HepG2 (cell line): ENCODE results near the gene EPHA1. TPM values are rescaled to one million over a fixed set of nuclear protein-coding genes. Genes with fewer than 3 reads are reported as not detected.

ENCODE experiments used
- ATAC-seq: fragments of 200-7000 bp; cut with Tn5 transposase; 3 replicates; pipeline ENCODE4 v1.9.1; 2020; ENCODE audit warnings: mild to moderate bottlenecking, moderate library complexity
- BruUV-seq: library from RNA; stranded (reverse); fragments of 400-500 nt; replicated peaks from 2 replicates; lab custom pipeline; 2021; lab: Mats Ljungman, UMichigan
- CTCF ChIA-PET: fragments of 300-600 bp; formaldehyde crosslinking; extraction: SDS; loops from one replicate; lab custom pipeline; 2021; ENCODE audit warnings: low total read pairs, inconsistent platforms, low intra/inter-chr PET ratio; lab: Yijun Ruan, JAX
- POLR2A ChIA-PET: fragments of 350-600 bp; sonication (Branson Sonifier 250); formaldehyde crosslinking; loops from one replicate; lab custom pipeline; 2020; ENCODE audit warnings: antibody characterized with exemption, inconsistent platforms; lab: Yijun Ruan, JAX
- DNase-seq: peaks from one replicate; pipeline ENCODE4 v3.0.0-alpha.2; 2015; ENCODE audit warnings: low spot score
- FAIRE-seq: peaks from 3 replicates; lab custom pipeline; 2011; peaks lifted over from hg19 to GRCh38; lab: Jason Lieb, UNC
- H2AFZ ChIP-seq: one replicate; pipeline ENCODE4 v1.6.1; 2011; ENCODE audit warnings: low read length, inconsistent platforms
- H3K27ac ChIP-seq: fragments of 300-600 bp; 3 replicates; pipeline ENCODE4 v1.8.0; 2011; ENCODE audit warnings: mixed run types, mild to moderate bottlenecking, mixed read lengths, low read length, inconsistent platforms; ENCODE audit not compliant: insufficient read depth; ENCODE audit errors: extremely low read length
- H3K27me3 ChIP-seq, 2 experiments: fragments of 200-600 bp in 1 of 2; 2 replicates in 1 of 2; 3 replicates in 1 of 2; pipeline versions ENCODE4 v1.6.0 to v1.8.0; 2011; ENCODE audit warnings: low read length in 2 of 2, mild to moderate bottlenecking in 2 of 2, moderate library complexity in 2 of 2, inconsistent platforms in 1 of 2; ENCODE audit not compliant: insufficient read depth in 2 of 2, control insufficient read depth in 1 of 2
- H3K36me3 ChIP-seq, 2 experiments: fragments of 200-600 bp in 1 of 2; replicated peaks in 1 of 2; 2 replicates in 1 of 2; 3 replicates in 1 of 2; pipeline versions ENCODE4 v1.5.1 to v1.8.0; 2011; ENCODE audit warnings: low read length in 2 of 2, inconsistent platforms in 1 of 2; ENCODE audit not compliant: insufficient read depth in 2 of 2, control insufficient read depth in 1 of 2
- H3K4me1 ChIP-seq: 2 replicates; pipeline ENCODE4 v1.5.1; 2012; ENCODE audit warnings: low read length, inconsistent platforms; ENCODE audit not compliant: insufficient read depth
- H3K4me2 ChIP-seq: 2 replicates; pipeline ENCODE4 v1.6.0; 2011; ENCODE audit warnings: low read depth, low read length, inconsistent platforms
- H3K4me3 ChIP-seq, 3 experiments: fragments of 200-600 bp in 1 of 3; sonication (generic), shearing (Covaris generic) in 1 of 3; replicated peaks in 1 of 3; 2 replicates each; pipeline ENCODE4 v1.5.1; 2011 to 2016; ENCODE audit warnings: low read length in 3 of 3, inconsistent platforms in 2 of 3, low read depth in 2 of 3, mild to moderate bottlenecking in 2 of 3, control low read depth in 1 of 3, mixed read lengths in 1 of 3; ENCODE audit not compliant: insufficient read depth in 1 of 3
- H3K79me2 ChIP-seq: one replicate; pipeline ENCODE4 v1.6.1; 2011; ENCODE audit warnings: low read length, inconsistent platforms; ENCODE audit not compliant: insufficient read depth
- H3K9ac ChIP-seq: 2 replicates; pipeline ENCODE4 v1.6.0; 2011; ENCODE audit warnings: mild to moderate bottlenecking, low read depth, low read length, inconsistent platforms; ENCODE audit not compliant: insufficient read depth
- H3K9me3 ChIP-seq: 2 replicates; pipeline ENCODE4 v1.5.1; 2012; ENCODE audit warnings: mild to moderate bottlenecking, low read length
- H4K20me1 ChIP-seq: 2 replicates; pipeline ENCODE4 v1.6.0; 2011; ENCODE audit warnings: inconsistent platforms, mild to moderate bottlenecking, low read length, moderate library complexity; ENCODE audit not compliant: insufficient read depth
- DMAP1 ChIP-seq: IDR thresholded peaks from 2 replicates; pipeline ENCODE4 v1.6.1; 2016
- ESRRA ChIP-seq: sonication (generic); formaldehyde crosslinking; IDR thresholded peaks from 2 replicates; pipeline ENCODE4 v1.5.1; 2020; ENCODE audit warnings: mild to moderate bottlenecking, low read depth, missing genetic modification reagents
- GTF3A ChIP-seq: sonication (generic); formaldehyde crosslinking; conservative IDR thresholded peaks from 2 replicates; pipeline ENCODE4 v1.4.0; 2020; ENCODE audit warnings: mild to moderate bottlenecking, missing genetic modification reagents
- MTA1 ChIP-seq: sonication (generic); formaldehyde crosslinking; IDR thresholded peaks from 2 replicates; pipeline ENCODE4 v1.4.0; 2020; ENCODE audit warnings: missing genetic modification reagents, mild to moderate bottlenecking, borderline replicate concordance
- TMF1 ChIP-seq: sonication (generic); formaldehyde crosslinking; IDR thresholded peaks from 2 replicates; pipeline ENCODE4 v1.8.1; 2022; ENCODE audit warnings: low read depth, missing genetic modification reagents
- ZNF484 ChIP-seq: sonication (generic); formaldehyde crosslinking; IDR thresholded peaks from 2 replicates; pipeline ENCODE4 v1.5.1; 2020; ENCODE audit warnings: mild to moderate bottlenecking, low read depth, missing genetic modification reagents, borderline replicate concordance
- ZNF75D ChIP-seq: sonication (generic); formaldehyde crosslinking; IDR thresholded peaks from 2 replicates; pipeline ENCODE4 v1.8.1; 2023; ENCODE audit warnings: missing genetic modification reagents, mild to moderate bottlenecking, borderline replicate concordance
- ZNF790 ChIP-seq: sonication (generic); formaldehyde crosslinking; IDR thresholded peaks from 2 replicates; pipeline ENCODE4 v1.8.0; 2022; ENCODE audit warnings: missing genetic modification reagents, mild to moderate bottlenecking, borderline replicate concordance
- ZNF816 ChIP-seq: sonication (generic); formaldehyde crosslinking; IDR thresholded peaks from 2 replicates; pipeline ENCODE4 v1.8.0; 2022; ENCODE audit warnings: missing genetic modification reagents, mild to moderate bottlenecking, borderline replicate concordance
- WGBS: methylation state at CpG from one replicate; pipeline ENCODE4 v1.1.6; 2017; ENCODE audit warnings: low lambda C conversion rate; 5-methylcytosine and 5-hydroxymethylcytosine counted together
- in situ Hi-C: cut with HindIII; loops from 2 replicates; pipeline ENCODE4 v1.10.0; 2017; ENCODE audit warnings: low pct_unique_long_range_greater_than_20kb; ENCODE audit not compliant: extremely low pct_ligation_motif_present
- intact Hi-C: fragments of 100-400 bp; cut with micrococcal nuclease; formaldehyde crosslinking; loops from one replicate; pipeline ENCODE4 v1.10.0; 2022; ENCODE audit not compliant: unreplicated experiment
- polyA plus RNA-seq, 8 experiments: library from polyadenylated mRNA; depleted of rRNA in 3 of 8; stranded (reverse) in 7 of 8; unstranded in 1 of 8; fragments of >200 nt; fragmentation: Illumina TruSeq in 4 of 8; extraction: Trizol in 4 of 8; gene quantifications; 2 replicates each; pipeline versions ENCODE4 v1.2.1 to v1.2.3, GENCODE V29; 2011 to 2016; ENCODE audit warnings: low read depth in 4 of 8, missing spikeins in 1 of 8, mixed read lengths in 1 of 8; ENCODE audit not compliant: insufficient read depth in 1 of 8
- total RNA-seq, 5 experiments: library from RNA; depleted of rRNA; stranded (reverse); fragments of >200 nt; fragmentation: Illumina TruSeq; extraction: Trizol; gene quantifications; 2 replicates each; pipeline ENCODE4 v1.2.3, GENCODE V29; 2016; ENCODE audit warnings: low read depth in 1 of 5
- TF ChIP-seq, protein P1 (sequence below): sonication (generic); formaldehyde crosslinking; IDR thresholded peaks from 2 replicates; pipeline ENCODE4 v1.5.0; 2020; ENCODE audit warnings: missing genetic modification reagents
- TF ChIP-seq, protein P2 (sequence below): sonication (generic); formaldehyde crosslinking; IDR thresholded peaks from 2 replicates; pipeline ENCODE4 v1.4.0; 2020; ENCODE audit warnings: low read depth, mild to moderate bottlenecking, missing genetic modification reagents

Gene EPHA1
- total and polyA plus RNA-seq, 2 of the 13 experiments (the other 11 are each of a cell fraction or from before 2014, with no cell fraction given): 4.6 to 17.1 TPM

DNA sequence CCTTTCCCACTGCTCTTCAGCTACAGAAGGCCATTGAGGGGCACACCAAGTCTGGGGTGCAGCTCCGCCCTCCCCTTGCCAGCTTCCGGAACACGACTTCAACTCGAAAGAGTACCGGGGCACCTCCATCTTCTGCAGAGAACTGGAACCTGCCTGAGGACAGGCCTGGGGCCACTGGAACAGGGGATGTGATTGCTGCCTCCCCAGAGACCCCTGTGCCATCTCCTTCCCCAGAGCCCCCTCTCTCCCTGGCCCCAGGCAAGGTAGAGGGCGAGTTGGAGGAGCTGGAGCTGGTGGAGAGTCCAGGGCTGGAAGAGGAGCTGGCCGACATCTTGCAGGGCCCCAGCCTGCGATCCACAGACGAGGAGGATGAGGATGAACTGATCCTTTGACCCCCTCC is 57.1 kb downstream of the EPHA1 start (continued):
- TF ChIP-seq TMF1 (CRISPR knock-in tag): no peak
- no peak for TF ChIP-seq ESRRA (CRISPR knock-in tag)
- TF ChIP-seq, protein P1, sequence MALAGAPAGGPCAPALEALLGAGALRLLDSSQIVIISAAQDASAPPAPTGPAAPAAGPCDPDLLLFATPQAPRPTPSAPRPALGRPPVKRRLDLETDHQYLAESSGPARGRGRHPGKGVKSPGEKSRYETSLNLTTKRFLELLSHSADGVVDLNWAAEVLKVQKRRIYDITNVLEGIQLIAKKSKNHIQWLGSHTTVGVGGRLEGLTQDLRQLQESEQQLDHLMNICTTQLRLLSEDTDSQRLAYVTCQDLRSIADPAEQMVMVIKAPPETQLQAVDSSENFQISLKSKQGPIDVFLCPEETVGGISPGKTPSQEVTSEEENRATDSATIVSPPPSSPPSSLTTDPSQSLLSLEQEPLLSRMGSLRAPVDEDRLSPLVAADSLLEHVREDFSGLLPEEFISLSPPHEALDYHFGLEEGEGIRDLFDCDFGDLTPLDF (CRISPR knock-in tag): no peak
- TF ChIP-seq ZNF816 (CRISPR knock-in tag): no peak
- TF ChIP-seq ZNF484 (CRISPR knock-in tag): no peak

DNA sequence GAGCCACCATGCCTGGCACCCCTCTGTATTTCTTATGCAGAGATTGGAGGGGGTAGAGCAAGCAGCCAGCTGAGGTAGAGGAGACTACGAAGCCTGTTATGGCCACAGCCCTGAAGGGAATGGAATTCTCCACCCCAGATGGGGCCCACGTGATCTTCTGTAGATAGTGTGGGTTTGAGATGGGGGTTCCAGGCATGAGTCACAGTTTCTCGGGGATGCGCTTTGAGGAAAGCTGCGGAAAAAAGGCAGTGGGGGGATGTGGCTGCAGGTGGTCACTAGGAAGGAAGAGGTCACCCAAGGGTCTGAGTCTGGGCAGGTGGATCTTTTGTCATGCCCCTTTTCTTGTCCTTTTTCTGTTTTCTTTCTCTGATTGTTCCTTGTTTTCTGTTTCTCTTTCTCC is 57.6 kb downstream of the EPHA1 start:
- no peak overlapping the region for H2AFZ ChIP-seq
- no peaks in the 10 kb centered on the region for H3K9me3 ChIP-seq
- no peaks in the 10 kb centered on the region for H3K4me1 ChIP-seq
- TF ChIP-seq, protein P2, sequence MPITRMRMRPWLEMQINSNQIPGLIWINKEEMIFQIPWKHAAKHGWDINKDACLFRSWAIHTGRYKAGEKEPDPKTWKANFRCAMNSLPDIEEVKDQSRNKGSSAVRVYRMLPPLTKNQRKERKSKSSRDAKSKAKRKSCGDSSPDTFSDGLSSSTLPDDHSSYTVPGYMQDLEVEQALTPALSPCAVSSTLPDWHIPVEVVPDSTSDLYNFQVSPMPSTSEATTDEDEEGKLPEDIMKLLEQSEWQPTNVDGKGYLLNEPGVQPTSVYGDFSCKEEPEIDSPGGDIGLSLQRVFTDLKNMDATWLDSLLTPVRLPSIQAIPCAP: no peak
- TF ChIP-seq DMAP1 (CRISPR knock-in tag) (no peak), MTA1 (CRISPR knock-in tag) (no peak), GTF3A (CRISPR knock-in tag) (no peak), ZNF75D (CRISPR knock-in tag) (no peak), ZNF790 (CRISPR knock-in tag) (no peak)
- ATAC-seq (no peak), FAIRE-seq (no peak), DNase-seq (no peak)
- H4K20me1 ChIP-seq: no peaks in the 10 kb centered on the region
- no peak overlapping the region for H3K4me2 ChIP-seq
- 41% methylated on average over 5 of the region's 5 CpGs for WGBS
- POLR2A ChIA-PET: no interaction called here
- CTCF ChIA-PET: no interaction called here
- no TSS peak for BruUV-seq
- intact Hi-C loops: no loop called here
- H3K36me3 ChIP-seq: no peaks in the 10 kb centered on the region
- H3K9ac ChIP-seq: no peak overlapping the region
- H3K27ac ChIP-seq: no peak overlapping the region
- no peak overlapping the region for H3K4me3 ChIP-seq
- peaks cover 3 to 18% of the 10 kb centered on the region in 2 experiments; a peak in 2 of 5 replicates for H3K27me3 ChIP-seq
- H3K79me2 ChIP-seq: no peaks in the 10 kb centered on the region
- in situ Hi-C loops: no loop called here
